ENCODE data around the gene THPO.

Gene THPO

GRCh38 chr3:184358124-184358767 lies 19.8 kb downstream of the THPO start:
- Histone ChIP-seq H3K36me3 (ENCODE audit: control insufficient read depth, insufficient read depth, low read length) (no peaks in the 10 kb centered on the region), H3K9me3 (ENCODE audit: control insufficient read depth, low read length) (no peaks in the 10 kb centered on the region)

DNA sequence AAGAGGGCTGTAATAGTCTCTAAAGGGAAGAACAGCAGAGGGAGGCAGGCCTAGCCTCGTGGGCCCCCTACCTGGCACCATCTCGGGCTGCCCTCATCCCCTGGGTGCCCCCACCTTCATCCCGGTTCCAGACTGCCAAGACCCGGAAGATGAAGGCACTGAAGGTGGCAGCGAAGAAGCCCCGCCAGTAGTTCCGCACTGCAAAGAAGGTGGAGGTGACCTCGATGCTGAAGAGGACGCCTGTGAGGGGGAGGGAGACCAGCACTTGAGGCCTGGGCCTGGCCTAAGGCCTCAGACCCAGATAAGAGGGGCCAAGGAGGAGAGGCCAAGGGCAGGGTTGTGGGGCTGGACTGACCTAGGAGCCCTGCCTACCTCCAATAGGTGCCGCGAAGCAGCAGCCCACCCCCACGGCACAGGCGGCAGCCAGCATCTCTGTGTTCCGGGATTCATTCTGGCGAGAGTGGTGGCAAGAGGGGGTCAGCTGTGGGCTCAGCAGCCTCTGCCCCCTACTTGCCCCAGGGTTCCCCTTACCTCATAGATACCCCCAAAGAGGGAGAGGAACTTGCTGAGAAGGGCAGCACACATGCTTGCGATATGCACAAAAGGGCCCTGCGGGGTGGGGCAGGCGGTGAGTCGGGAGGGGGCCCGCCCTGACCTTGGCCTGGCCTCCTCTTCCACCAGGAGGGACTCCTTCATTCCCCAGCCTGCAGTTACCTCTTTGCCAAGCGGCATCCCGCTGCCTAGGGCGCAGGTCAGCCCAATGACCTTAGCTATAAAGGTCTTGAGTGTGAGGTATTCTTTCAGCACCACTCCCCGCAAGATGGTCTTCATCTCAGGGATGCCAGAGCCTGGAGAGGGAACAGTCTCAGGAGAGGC lies 20.5 kb downstream of the THPO start:
- peaks cover 12% of the 10 kb centered on the region for H3K4me1 ChIP-seq (ENCODE audit: control insufficient read depth, insufficient read depth, low read length, poor library complexity, severe bottlenecking)
- no peak overlapping the region for H3K4me3 ChIP-seq (ENCODE audit: insufficient read depth, low read depth, low read length, poor library complexity, severe bottlenecking)
- DNase-seq: no peak

More at GRCh38 chr3:184358124-184358767, 19.8 kb downstream of the THPO start:
- H3K4me1 ChIP-seq (ENCODE audit: control insufficient read depth, insufficient read depth, low read length, poor library complexity, severe bottlenecking): peaks cover 12% of the 10 kb centered on the region
- H3K27me3 ChIP-seq (replicated peaks; ENCODE audit: control insufficient read depth, insufficient read depth, low read length, poor library complexity, severe bottlenecking): no peaks in the 10 kb centered on the region
- DNase-seq: no peak
- no peak overlapping the region for H3K27ac ChIP-seq (ENCODE audit: insufficient read depth, low read length, poor library complexity, severe bottlenecking)
- no peak overlapping the region for H3K4me3 ChIP-seq (ENCODE audit: insufficient read depth, low read depth, low read length, poor library complexity, severe bottlenecking)

DNA sequence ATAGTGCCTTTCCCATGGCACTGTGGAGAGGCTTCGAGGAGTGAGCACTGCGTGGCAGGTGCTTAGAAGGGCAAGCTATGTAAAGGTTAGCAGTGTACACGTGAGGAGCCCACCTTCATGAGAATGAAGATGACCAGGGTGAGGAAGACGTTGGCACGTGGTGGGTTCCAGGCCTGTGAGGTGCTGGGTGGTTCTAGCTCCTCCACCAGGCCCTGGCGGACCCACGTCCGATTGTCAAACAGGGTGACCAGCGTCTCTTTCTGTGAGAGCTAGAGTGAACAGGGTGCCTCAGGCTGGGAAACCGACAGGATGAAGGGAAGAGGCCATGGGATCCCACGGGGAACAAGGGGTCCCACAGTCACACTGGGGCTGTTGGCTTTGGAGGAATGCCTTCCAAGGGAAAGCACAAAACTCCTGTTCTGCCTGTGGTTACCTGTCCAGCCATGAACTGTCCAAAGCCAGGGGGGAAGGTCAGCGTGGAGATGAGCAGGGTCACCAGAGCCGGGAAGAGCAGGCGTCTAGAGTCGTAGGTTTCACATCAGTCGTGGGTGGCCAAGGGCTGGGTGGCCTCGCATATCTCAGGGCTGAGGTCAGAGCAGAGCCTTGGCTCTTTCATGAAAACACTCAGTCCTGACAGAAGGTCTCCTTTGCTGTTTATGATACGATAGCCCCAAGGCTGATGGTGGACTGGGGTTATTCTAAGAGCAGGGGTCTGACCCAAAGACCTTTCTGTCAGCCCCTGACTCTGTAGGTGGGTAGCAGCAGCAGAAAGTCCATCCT lies 22.6 kb downstream of the THPO start:
- Histone ChIP-seq H3K4me1 (ENCODE audit: control insufficient read depth, insufficient read depth, low read length, poor library complexity, severe bottlenecking) (no peaks in the 10 kb centered on the region), H3K27me3 (replicated peaks; ENCODE audit: control insufficient read depth, insufficient read depth, low read length, poor library complexity, severe bottlenecking) (no peaks in the 10 kb centered on the region), H3K36me3 (ENCODE audit: control insufficient read depth, insufficient read depth, low read length) (no peaks in the 10 kb centered on the region), H3K4me3 (ENCODE audit: insufficient read depth, low read depth, low read length, poor library complexity, severe bottlenecking) (no peak overlapping the region), H3K27ac (ENCODE audit: insufficient read depth, low read length, poor library complexity, severe bottlenecking) (no peak overlapping the region), H3K9me3 (ENCODE audit: control insufficient read depth, low read length) (no peaks in the 10 kb centered on the region)
- no peak for DNase-seq

More for the DNA sequence above, 20.5 kb downstream of the THPO start:
- Histone ChIP-seq H3K27ac (ENCODE audit: insufficient read depth, low read length, poor library complexity, severe bottlenecking) (no peak overlapping the region), H3K36me3 (ENCODE audit: control insufficient read depth, insufficient read depth, low read length) (no peaks in the 10 kb centered on the region), H3K27me3 (replicated peaks; ENCODE audit: control insufficient read depth, insufficient read depth, low read length, poor library complexity, severe bottlenecking) (no peaks in the 10 kb centered on the region), H3K9me3 (ENCODE audit: control insufficient read depth, low read length) (no peaks in the 10 kb centered on the region)

DNA sequence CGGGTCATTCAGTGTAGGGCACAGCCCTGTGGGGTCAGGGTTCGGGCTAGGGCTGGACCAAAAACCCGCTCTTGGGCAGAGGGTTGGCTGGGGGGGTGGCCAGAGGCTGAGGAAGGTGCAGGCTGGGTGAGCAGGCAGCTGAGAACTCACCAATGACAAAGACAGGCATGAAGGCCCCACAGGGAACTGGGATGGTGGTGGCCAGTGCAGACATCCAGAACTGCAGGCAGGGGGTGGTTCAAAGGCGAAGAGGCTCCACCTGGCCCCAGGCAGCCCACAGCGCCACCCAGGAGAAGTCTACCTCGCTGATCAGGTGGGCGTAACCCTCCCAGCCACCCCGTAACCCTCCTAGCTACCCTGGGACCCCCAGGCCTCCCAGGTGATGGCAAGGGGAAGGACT lies 23.3 kb downstream of the THPO start:
- Histone ChIP-seq H3K4me1 (ENCODE audit: control insufficient read depth, insufficient read depth, low read length, poor library complexity, severe bottlenecking) (no peaks in the 10 kb centered on the region), H3K27ac (ENCODE audit: insufficient read depth, low read length, poor library complexity, severe bottlenecking) (no peak overlapping the region), H3K4me3 (ENCODE audit: insufficient read depth, low read depth, low read length, poor library complexity, severe bottlenecking) (no peak overlapping the region), H3K9me3 (ENCODE audit: control insufficient read depth, low read length) (no peaks in the 10 kb centered on the region), H3K36me3 (ENCODE audit: control insufficient read depth, insufficient read depth, low read length) (no peaks in the 10 kb centered on the region), H3K27me3 (replicated peaks; ENCODE audit: control insufficient read depth, insufficient read depth, low read length, poor library complexity, severe bottlenecking) (no peaks in the 10 kb centered on the region)
- no peak for DNase-seq

- H3K9me3 ChIP-seq (ENCODE audit: control insufficient read depth, low read length): no peaks in the 10 kb centered on the region
- DNase-seq: peak; percentile 24 to 48 (median 36)
- H3K36me3 ChIP-seq (ENCODE audit: control insufficient read depth, insufficient read depth, low read length): no peaks in the 10 kb centered on the region
Measured at GRCh38 chr3:184354121-184354728, 23.8 kb downstream of the THPO start.

DNA sequence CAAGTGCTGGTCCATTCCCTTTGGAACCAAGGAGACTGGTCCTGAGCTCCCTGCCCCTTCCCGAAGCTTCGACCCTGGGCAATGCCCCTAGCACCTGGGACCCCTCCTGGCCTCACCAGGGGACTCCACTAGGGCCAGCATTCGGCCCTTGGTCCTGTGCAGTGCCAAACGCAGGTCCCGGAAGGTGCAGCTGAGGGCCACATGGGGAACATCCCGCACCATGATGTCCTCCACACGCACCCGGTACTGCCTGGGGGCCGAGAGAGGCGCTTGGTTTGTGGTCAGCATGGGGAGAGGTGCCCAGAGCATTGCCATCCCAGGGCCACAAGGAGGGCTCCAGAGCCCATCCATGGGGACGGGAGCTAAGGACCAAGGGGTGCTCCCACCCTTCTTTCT lies 24.5 kb downstream of the THPO start:
- H3K9me3 ChIP-seq (ENCODE audit: control insufficient read depth, low read length): no peaks in the 10 kb centered on the region
- no peaks in the 10 kb centered on the region for H3K27me3 ChIP-seq (replicated peaks; ENCODE audit: control insufficient read depth, insufficient read depth, low read length, poor library complexity, severe bottlenecking)
- DNase-seq: no peak
- H3K27ac ChIP-seq (ENCODE audit: insufficient read depth, low read length, poor library complexity, severe bottlenecking): no peak overlapping the region
- no peaks in the 10 kb centered on the region for H3K36me3 ChIP-seq (ENCODE audit: control insufficient read depth, insufficient read depth, low read length)
- no peaks in the 10 kb centered on the region for H3K4me1 ChIP-seq (ENCODE audit: control insufficient read depth, insufficient read depth, low read length, poor library complexity, severe bottlenecking)
- no peak overlapping the region for H3K4me3 ChIP-seq (ENCODE audit: insufficient read depth, low read depth, low read length, poor library complexity, severe bottlenecking)

More at GRCh38 chr3:184354121-184354728, 23.8 kb downstream of the THPO start:
- Histone ChIP-seq H3K27ac (ENCODE audit: insufficient read depth, low read length, poor library complexity, severe bottlenecking) (no peak overlapping the region), H3K4me3 (ENCODE audit: insufficient read depth, low read depth, low read length, poor library complexity, severe bottlenecking) (no peak overlapping the region), H3K4me1 (ENCODE audit: control insufficient read depth, insufficient read depth, low read length, poor library complexity, severe bottlenecking) (no peaks in the 10 kb centered on the region), H3K27me3 (replicated peaks; ENCODE audit: control insufficient read depth, insufficient read depth, low read length, poor library complexity, severe bottlenecking) (no peaks in the 10 kb centered on the region)

DNA sequence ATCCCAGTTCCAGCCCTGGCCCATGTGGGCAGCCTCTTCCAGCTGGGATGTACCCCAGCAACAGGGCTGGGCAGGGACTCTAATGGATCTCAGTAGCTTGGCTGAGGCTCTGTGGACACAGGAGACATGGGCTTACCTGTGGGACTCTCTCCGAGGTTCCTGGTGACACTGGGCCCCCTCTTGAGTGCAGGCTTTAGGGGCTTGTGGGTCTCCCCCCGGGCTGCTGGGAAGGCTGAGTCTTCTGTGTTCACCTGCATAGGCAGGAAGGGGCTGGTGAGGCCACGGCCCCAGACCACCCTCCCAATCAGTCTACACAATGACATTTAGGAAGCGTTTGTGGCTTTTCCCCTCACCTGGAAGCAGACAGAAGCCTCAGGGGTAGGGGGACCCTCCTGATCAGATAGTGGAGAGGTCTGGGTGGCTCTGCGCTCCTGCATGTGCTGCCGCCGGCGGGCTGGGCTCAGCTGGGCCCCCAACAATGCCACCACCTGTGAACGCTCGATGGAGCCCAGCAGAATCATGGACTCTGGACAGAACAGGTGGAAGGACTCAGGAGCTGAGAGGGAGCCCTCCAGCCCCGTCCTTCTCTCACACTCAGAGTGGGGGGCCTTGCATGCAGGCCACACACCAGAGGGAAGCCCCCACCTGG lies 25.0 kb downstream of the THPO start:
- no peak overlapping the region for H3K27ac ChIP-seq (ENCODE audit: insufficient read depth, low read length, poor library complexity, severe bottlenecking)
- no peaks in the 10 kb centered on the region for H3K4me1 ChIP-seq (ENCODE audit: control insufficient read depth, insufficient read depth, low read length, poor library complexity, severe bottlenecking)
- H3K4me3 ChIP-seq (ENCODE audit: insufficient read depth, low read depth, low read length, poor library complexity, severe bottlenecking): no peak overlapping the region
- no peaks in the 10 kb centered on the region for H3K9me3 ChIP-seq (ENCODE audit: control insufficient read depth, low read length)
- DNase-seq: no peak
- H3K27me3 ChIP-seq (replicated peaks; ENCODE audit: control insufficient read depth, insufficient read depth, low read length, poor library complexity, severe bottlenecking): no peaks in the 10 kb centered on the region
- no peaks in the 10 kb centered on the region for H3K36me3 ChIP-seq (ENCODE audit: control insufficient read depth, insufficient read depth, low read length)

- DNase-seq: no peak
- Histone ChIP-seq H3K4me1 (ENCODE audit: control insufficient read depth, insufficient read depth, low read length, poor library complexity, severe bottlenecking) (no peaks in the 10 kb centered on the region), H3K27ac (ENCODE audit: insufficient read depth, low read length, poor library complexity, severe bottlenecking) (no peak overlapping the region), H3K4me3 (ENCODE audit: insufficient read depth, low read depth, low read length, poor library complexity, severe bottlenecking) (no peak overlapping the region), H3K36me3 (ENCODE audit: control insufficient read depth, insufficient read depth, low read length) (no peaks in the 10 kb centered on the region), H3K27me3 (replicated peaks; ENCODE audit: control insufficient read depth, insufficient read depth, low read length, poor library complexity, severe bottlenecking) (no peaks in the 10 kb centered on the region), H3K9me3 (ENCODE audit: control insufficient read depth, low read length) (no peaks in the 10 kb centered on the region)
Measured at GRCh38 chr3:184352149-184352785, 25.7 kb downstream of the THPO start.

DNA sequence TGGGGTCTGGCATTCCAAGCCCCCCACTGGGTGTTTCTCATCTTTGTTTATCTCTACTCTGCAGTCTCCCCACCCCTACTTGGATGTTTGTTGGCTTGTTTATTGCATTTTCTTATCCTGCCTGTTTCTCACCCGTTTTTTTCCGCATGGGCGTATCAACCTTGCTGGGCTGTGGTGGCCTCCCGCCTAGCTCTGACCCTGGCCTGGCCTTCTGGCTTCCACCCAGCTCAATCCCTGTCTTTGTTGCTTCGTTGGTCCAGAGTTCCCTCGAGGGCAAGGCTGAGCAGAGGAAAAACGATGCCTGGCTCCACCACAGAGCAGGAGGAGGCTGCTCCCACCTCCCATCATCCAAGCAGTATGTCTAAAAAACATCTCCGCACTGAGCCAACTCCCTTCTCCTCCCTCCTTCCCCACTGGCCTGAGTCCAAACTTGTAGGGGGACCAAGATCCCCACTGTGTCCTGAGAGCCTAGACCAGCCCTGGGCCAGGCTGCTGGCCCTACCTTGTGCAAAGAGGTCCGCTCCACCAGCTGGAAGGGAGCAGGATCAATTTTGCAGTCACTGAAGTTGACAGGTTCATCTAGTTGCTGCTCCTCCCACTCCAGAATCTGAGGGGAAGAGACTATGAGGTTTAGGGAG lies 26.4 kb downstream of the THPO start:
- Histone ChIP-seq H3K27me3 (replicated peaks; ENCODE audit: control insufficient read depth, insufficient read depth, low read length, poor library complexity, severe bottlenecking) (no peaks in the 10 kb centered on the region), H3K9me3 (ENCODE audit: control insufficient read depth, low read length) (no peaks in the 10 kb centered on the region), H3K4me1 (ENCODE audit: control insufficient read depth, insufficient read depth, low read length, poor library complexity, severe bottlenecking) (no peaks in the 10 kb centered on the region), H3K27ac (ENCODE audit: insufficient read depth, low read length, poor library complexity, severe bottlenecking) (no peak overlapping the region), H3K36me3 (ENCODE audit: control insufficient read depth, insufficient read depth, low read length) (no peaks in the 10 kb centered on the region), H3K4me3 (ENCODE audit: insufficient read depth, low read depth, low read length, poor library complexity, severe bottlenecking) (no peak overlapping the region)
- DNase-seq: no peak

All from effector memory CD4-positive, alpha-beta T cell (primary cell).